KMS-11 (cell line): Measurements from ENCODE around the gene RUNX1.

Source experiments
- H2AFZ ChIP-seq: fragments of 200-600 bp; sonication (generic); 2 replicates; pipeline ENCODE4 v1.6.1; 2016; ENCODE audit warnings: antibody characterized with exemption, mixed run types, low read depth
- H3K27ac ChIP-seq: fragments of 200-600 bp; sonication (generic); 2 replicates; pipeline ENCODE4 v1.6.1; 2016; ENCODE audit warnings: mild to moderate bottlenecking, mixed run types
- H3K27me3 ChIP-seq: fragments of 200-600 bp; sonication (generic); 2 replicates; pipeline ENCODE4 v1.6.1; 2017; ENCODE audit warnings: mild to moderate bottlenecking, low read depth, mixed run types, moderate library complexity; ENCODE audit not compliant: insufficient read depth
- H3K36me3 ChIP-seq: fragments of 200-600 bp; sonication (generic); 2 replicates; pipeline ENCODE4 v1.6.1; 2017; ENCODE audit warnings: mild to moderate bottlenecking, mixed run types; ENCODE audit not compliant: insufficient read depth
- H3K4me1 ChIP-seq: fragments of 200-600 bp; sonication (generic); 2 replicates; pipeline ENCODE4 v1.6.1; 2016; ENCODE audit warnings: mild to moderate bottlenecking, low read depth, mixed run types; ENCODE audit not compliant: poor library complexity, severe bottlenecking
- H3K4me2 ChIP-seq: fragments of 200-600 bp; sonication (generic); 2 replicates; pipeline ENCODE4 v1.7.0; 2016; ENCODE audit warnings: mild to moderate bottlenecking, mixed run types
- H3K4me3 ChIP-seq: fragments of 200-600 bp; sonication (generic); IDR thresholded peaks from 2 replicates; pipeline ENCODE4 v1.6.1; 2017; ENCODE audit warnings: low read depth, low read length, mixed read lengths; ENCODE audit not compliant: insufficient read depth
- H3K79me2 ChIP-seq: fragments of 200-600 bp; sonication (generic); 2 replicates; pipeline ENCODE4 v1.6.1; 2016; ENCODE audit warnings: low read depth, mixed run types; ENCODE audit not compliant: insufficient read depth
- H3K9ac ChIP-seq: fragments of 200-600 bp; sonication (generic); 2 replicates; pipeline ENCODE4 v1.6.1; 2016; ENCODE audit warnings: mild to moderate bottlenecking, mixed run types
- H4K20me1 ChIP-seq: fragments of 200-600 bp; sonication (generic); 2 replicates; pipeline ENCODE4 v1.6.1; 2016; ENCODE audit warnings: mild to moderate bottlenecking, mixed run types; ENCODE audit not compliant: insufficient read depth
- CTCF ChIP-seq: fragments of 200-600 bp; sonication (generic); conservative IDR thresholded peaks from 2 replicates; pipeline ENCODE4 v1.6.1; 2017; ENCODE audit warnings: low read depth, mild to moderate bottlenecking, antibody characterized with exemption, low read length, moderate library complexity, mixed read lengths

Gene RUNX1

GRCh38 chr21:34913811-34914210, 135.3 kb downstream of the RUNX1 start:
- H3K4me3 ChIP-seq = no peak overlapping the region
- TF ChIP-seq CTCF = no peak
- no peaks in the 10 kb centered on the region for H3K4me1 ChIP-seq
- no peaks in the 10 kb centered on the region for H4K20me1 ChIP-seq
- no peaks in the 10 kb centered on the region for H3K79me2 ChIP-seq
- H3K27me3 ChIP-seq = no peaks in the 10 kb centered on the region
- H3K4me2 ChIP-seq = no peak overlapping the region
- H3K9ac ChIP-seq = no peak overlapping the region
- no peak overlapping the region for H2AFZ ChIP-seq
- H3K36me3 ChIP-seq = no peaks in the 10 kb centered on the region
- no peak overlapping the region for H3K27ac ChIP-seq

GRCh38 chr21:34912022-34912945, 136.8 kb downstream of the RUNX1 start:
- no peak overlapping the region for H2AFZ ChIP-seq
- H3K9ac ChIP-seq = no peak overlapping the region
- H3K4me3 ChIP-seq = no peak overlapping the region
- no peaks in the 10 kb centered on the region for H3K79me2 ChIP-seq
- no peaks in the 10 kb centered on the region for H3K36me3 ChIP-seq
- no peaks in the 10 kb centered on the region for H3K4me1 ChIP-seq
- no peak overlapping the region for H3K27ac ChIP-seq
- H3K27me3 ChIP-seq = no peaks in the 10 kb centered on the region
- H4K20me1 ChIP-seq = no peaks in the 10 kb centered on the region
- H3K4me2 ChIP-seq = no peak overlapping the region
- no peak for TF ChIP-seq CTCF

- H3K79me2 ChIP-seq = no peaks in the 10 kb centered on the region
- no peak overlapping the region for H3K4me3 ChIP-seq
- H3K9ac ChIP-seq = no peak overlapping the region
- TF ChIP-seq CTCF = no peak
- H3K27me3 ChIP-seq = no peaks in the 10 kb centered on the region
- no peak overlapping the region for H3K27ac ChIP-seq
- H4K20me1 ChIP-seq = no peaks in the 10 kb centered on the region
- H3K4me1 ChIP-seq = no peaks in the 10 kb centered on the region
- H2AFZ ChIP-seq = no peak overlapping the region
- no peak overlapping the region for H3K4me2 ChIP-seq
- H3K36me3 ChIP-seq = no peaks in the 10 kb centered on the region
These were observed 137.7 kb downstream of the RUNX1 start for GRCh38 chr21:34911360-34911759.

- H3K9ac ChIP-seq = no peak overlapping the region
- no peaks in the 10 kb centered on the region for H3K4me1 ChIP-seq
- no peak overlapping the region for H3K4me3 ChIP-seq
- no peak for TF ChIP-seq CTCF
- no peaks in the 10 kb centered on the region for H3K36me3 ChIP-seq
- H3K27ac ChIP-seq = no peak overlapping the region
- no peaks in the 10 kb centered on the region for H3K27me3 ChIP-seq
- no peaks in the 10 kb centered on the region for H4K20me1 ChIP-seq
- H2AFZ ChIP-seq = no peak overlapping the region
- no peaks in the 10 kb centered on the region for H3K79me2 ChIP-seq
- no peak overlapping the region for H3K4me2 ChIP-seq
These were observed 138.7 kb downstream of the RUNX1 start for GRCh38 chr21:34910396-34910795.
